LHCN-M2 (cell line): ENCODE results near the gene LRIT3. TPM values are rescaled to one million over a fixed set of nuclear protein-coding genes. Genes with fewer than 3 reads are reported as not detected.

Experiments
- DNase-seq: peaks from one replicate; pipeline ENCODE4 v3.0.0-alpha.2; 2012; ENCODE audit warnings: low read depth
- polyA plus RNA-seq: library from polyadenylated mRNA; unstranded; fragments of >200 nt; gene quantifications from one replicate; pipeline ENCODE4 v1.2.1, GENCODE V29; 2012; ENCODE audit warnings: missing spikeins
- total RNA-seq: library from RNA; depleted of rRNA; stranded (reverse); fragments of >200 nt; gene quantifications from 2 replicates; pipeline ENCODE4 v1.2.3, GENCODE V29; 2014; rRNA removed

LRIT3 gene
- total RNA-seq: not detected in 2 replicates
- polyA plus RNA-seq: 0.02 TPM

GRCh38 chr4:109847896-109848442 lies at the start of gene LRIT3:
TSS of gene LRIT3 (plus strand) at chr4:109848107. CDS start at chr4:109848202, 95 bp downstream.
- DNase-seq: no peak

- no peak for DNase-seq
Observed at GRCh38 chr4:109798866-109799265, 49.0 kb upstream of the LRIT3 start.

GRCh38 chr4:109801099-109801789 lies 46.7 kb upstream of the LRIT3 start:
- DNase-seq: no peak

DNA sequence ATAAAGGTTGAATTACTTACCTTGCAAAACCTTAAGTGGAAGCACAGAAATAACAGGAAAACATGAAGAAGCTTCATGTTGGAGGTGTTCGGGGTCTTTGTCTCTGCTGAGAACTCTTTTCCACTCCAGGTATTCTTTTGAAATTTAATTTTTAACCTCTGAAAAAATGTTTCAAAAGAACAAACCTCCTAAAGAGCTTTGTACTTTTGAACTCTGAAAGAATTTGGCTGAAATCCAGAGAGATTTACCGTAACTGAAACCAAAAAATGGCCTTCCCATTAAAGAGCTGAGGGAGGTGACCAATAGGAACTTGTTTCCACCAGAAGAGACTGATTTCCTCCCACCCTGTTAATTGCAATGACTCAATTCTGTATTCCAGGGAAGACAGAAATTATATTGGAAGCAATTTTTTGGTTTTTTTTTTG lies 46.0 kb upstream of the LRIT3 start, which contains the start of gene CFI:
Gene CFI, minus strand, starts transcription at position 105 of the 425 bp plus-strand sequence. Its CDS starts 28 bp downstream, at position 77.
- DNase-seq: peak; percentile 64

DNA sequence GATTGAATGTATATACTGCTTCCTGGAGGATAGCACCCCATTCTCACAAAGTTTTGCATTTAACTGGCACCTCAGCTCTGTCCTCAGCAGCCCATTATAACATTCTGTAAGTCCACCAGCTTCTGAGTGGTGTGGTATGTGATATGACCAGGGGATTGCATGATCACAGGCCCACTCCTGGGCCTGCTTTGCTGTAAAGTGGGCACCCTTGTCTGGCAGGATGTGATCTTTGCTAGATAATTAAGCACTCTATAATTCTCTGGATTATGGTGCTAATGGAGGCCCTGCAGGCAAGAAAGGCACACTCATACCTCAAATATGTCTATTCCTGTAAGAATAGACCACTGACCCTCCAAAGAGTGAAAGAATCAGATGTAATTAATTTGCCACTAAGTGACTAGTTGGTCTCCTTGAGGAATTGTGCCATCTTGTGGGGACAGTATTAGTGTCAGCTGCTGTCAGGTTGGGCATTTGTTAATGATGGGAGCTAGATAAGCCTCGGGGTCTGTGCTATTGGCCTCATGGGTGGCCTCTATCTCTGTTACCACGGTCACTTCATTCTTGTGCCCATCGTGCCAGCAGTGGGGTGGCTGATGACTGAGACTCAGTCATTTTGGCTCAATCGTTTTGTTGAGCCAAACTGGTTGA lies 43.9 kb upstream of the LRIT3 start:
- DNase-seq: peak; percentile 58

GRCh38 chr4:109809655-109810054 lies 38.3 kb upstream of the LRIT3 start:
- DNase-seq: no peak

DNA sequence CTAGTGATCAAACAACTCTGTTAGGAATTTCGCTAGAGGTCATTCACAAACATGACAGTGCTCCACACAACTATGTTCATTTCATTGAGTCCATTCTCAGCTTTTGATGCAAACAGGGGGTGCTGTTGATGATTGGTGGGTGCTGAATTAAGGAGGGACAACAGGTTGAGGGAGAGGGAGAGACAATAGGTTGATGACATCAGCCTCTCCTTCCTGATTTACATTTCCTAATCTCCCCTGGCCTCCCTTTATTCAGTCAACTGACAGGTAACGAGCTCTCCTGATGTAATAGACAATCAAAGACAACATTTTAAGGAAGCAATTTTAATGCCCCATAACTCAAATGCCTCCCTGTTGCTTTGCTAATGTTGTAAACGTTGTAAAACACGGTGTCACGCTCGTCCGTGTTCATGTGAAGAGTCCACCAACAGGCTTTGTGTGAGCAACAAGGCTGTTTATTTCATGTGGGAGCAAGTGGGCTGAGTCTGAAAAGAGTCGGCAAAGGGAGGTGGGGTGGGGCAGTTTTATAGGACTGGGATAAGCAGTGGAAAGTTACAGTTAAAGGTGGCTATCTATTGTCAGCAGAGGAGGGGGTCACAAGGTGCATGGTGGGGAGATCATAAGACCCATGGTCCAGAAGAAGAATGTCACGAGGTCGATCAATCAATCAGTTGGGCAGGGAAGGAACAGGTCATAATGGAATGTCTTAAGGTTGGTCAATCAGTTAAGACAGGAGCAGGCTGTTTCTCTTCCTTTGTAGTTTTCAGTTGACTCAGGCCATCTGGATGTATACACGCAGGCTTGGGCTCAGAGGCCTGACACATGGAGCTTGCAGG lies 37.1 kb upstream of the LRIT3 start:
- no peak for DNase-seq

DNA sequence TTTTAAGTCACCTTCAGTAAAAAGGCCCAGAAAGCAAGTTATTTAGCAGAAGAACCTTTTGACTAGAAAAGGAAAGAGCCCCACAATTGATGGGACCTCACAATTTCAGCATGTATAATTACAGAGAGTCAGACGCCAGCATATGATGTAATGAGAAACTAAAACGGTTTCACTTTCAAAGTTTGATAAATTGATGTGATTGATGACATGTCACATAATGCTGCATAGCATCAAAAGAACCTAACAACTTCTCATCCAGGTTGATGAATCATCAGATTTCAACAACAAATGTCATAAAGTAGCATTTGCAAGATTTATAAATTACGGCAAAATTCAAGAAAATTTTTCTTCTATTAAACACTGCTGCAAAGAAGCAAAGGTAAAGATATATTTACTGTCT lies 36.2 kb upstream of the LRIT3 start:
- DNase-seq: no peak

- DNase-seq: peak; percentile 89
Observed at GRCh38 chr4:109815151-109816081, 32.5 kb upstream of the LRIT3 start, which contains the start of gene GAR1. TSS of gene GAR1 (plus strand) at chr4:109815762. CDS start at chr4:109816165, 403 bp downstream.

- no peak for DNase-seq
Observed at GRCh38 chr4:109816082-109816442, 31.8 kb upstream of the LRIT3 start.

GRCh38 chr4:109816894-109817293 lies 31.0 kb upstream of the LRIT3 start:
- DNase-seq: no peak

DNA sequence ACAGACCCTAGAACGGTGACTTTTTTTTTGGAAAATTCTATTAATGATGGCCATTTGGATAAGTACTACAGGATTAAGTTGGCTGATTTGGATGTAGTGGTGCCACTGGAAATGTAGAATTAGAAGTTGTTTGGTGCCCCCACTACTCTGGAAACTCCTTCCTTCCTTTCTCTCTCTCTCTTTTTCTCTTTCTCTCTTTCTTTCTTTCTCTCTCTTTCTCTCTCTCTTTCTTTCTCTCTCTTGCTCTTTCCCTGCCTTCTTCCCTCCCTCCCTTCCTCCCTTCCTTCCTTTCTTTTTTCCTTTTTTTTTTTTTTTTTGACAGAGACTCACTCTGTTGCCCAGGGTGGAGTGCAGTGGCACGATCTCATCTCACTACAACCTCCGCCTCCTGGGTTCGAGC lies 29.6 kb upstream of the LRIT3 start:
- DNase-seq: no peak

DNA sequence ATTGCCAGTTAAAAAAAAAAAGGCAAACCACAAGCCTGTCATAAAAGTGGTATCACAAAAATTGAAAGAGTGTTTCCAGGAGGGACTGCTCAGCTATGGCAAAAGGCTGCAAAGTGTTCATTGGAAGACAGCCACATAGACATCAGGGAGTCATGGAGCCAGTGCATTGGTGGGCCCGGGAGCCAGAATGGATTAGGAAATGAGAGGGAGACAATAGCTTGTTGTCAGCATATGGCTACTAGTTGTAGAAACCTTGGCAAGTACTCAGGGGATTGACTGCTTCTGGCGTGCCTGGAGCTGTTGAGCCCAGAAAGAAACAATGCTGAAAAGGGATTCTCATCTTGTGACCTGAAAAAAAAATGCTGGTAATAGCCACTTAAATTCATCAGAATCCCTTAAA lies 27.3 kb upstream of the LRIT3 start:
- no peak for DNase-seq

- DNase-seq: no peak
Observed at GRCh38 chr4:109821185-109821584, 26.7 kb upstream of the LRIT3 start.

GRCh38 chr4:109826719-109827118 lies 21.2 kb upstream of the LRIT3 start:
- no peak for DNase-seq

DNA sequence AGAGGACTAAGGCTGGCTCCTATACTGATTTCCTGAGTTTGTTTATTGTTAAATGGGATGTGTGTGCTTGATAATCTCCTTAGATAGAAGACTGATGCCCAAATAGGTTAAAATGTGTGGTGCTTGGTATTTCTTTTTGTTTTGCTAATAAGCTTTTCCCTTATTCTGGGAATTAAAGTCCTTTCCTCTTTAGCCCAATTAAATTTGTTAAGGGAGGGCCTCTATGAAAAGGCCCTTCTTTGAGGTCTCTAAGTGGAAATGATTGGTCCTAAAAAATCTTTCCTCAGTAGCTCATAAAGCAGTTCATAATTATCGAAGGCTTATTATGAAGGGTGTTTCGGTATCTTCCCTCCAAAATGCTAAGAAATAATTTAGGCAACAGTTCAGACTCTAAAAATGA lies 20.2 kb upstream of the LRIT3 start, which contains the start of gene RRH:
Gene RRH, plus strand, starts transcription at position 301 of the 400 bp plus-strand sequence. Its CDS starts 56 bp downstream, at position 357.
- DNase-seq: no peak

GRCh38 chr4:109833756-109834155 lies 14.2 kb upstream of the LRIT3 start:
- DNase-seq: no peak

DNA sequence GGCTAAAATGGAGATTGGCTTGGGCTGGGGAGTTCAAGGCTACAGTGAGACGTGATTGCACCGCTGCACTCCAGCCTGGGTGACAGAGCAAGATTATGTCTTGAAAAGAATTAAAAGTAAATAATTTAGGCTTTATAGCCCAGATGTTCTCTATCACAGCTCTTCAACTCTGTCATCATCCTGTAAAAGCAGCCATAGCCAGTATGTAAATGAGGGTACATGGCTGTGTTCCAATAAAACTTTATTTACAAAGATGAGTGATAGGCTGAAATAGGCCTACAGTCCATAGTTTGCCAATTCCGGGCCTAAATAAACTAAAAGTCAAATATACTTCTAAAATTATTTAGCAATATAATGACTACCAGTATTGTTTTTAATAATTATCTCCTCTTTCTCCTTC lies 10.9 kb upstream of the LRIT3 start:
- DNase-seq: no peak

DNA sequence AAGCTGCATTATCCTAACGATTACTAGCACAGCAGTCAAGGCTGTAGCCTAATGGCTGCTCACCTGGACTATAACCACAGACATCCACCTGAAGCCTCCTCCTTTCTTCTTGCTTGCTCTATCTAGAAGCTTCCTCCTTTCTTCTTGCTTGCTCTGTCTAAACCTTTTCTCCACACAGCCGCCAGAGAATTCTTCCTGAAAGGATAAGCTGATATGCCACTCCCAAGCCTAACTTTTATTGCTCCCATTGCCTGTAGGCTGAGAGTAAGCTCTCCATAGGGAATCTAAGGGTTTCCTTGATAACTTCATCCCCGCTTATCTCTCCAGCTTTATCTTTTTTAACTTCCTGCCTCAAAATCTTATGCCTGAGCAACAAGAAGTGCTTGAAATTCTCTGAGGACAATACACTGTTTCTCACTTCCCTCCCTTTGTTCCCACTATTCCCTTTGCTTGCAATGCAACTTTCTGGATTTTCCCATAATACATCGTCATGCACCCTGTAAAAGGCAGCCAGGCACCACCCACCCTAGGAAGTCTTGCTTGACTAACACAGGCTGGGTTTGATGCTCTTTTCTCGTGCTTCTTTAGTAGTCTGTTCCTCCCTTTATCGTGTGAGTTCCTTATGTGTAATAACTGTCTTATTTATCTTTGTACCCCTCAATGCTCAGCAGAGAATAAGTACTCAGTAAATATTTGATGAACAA lies 1.4 kb upstream of the LRIT3 start:
- no peak for DNase-seq

- no peak for DNase-seq
Observed at GRCh38 chr4:109848501-109848900, 594 bp downstream of the LRIT3 start.
